NCI-H187 treated with DMSO at 0.1 percent for 48 hours (cell line): ENCODE data around the gene KCNIP3.
"Not testable (repeated sequence)": the region's sequence is repeated elsewhere in the genome, so short reads cannot be mapped to it uniquely, and the experiment has no call there.

Experiments used
- DNase-seq: peaks from one replicate; lab custom pipeline; 2025; lab: John Stamatoyannopoulos, UW

KCNIP3 gene

DNA sequence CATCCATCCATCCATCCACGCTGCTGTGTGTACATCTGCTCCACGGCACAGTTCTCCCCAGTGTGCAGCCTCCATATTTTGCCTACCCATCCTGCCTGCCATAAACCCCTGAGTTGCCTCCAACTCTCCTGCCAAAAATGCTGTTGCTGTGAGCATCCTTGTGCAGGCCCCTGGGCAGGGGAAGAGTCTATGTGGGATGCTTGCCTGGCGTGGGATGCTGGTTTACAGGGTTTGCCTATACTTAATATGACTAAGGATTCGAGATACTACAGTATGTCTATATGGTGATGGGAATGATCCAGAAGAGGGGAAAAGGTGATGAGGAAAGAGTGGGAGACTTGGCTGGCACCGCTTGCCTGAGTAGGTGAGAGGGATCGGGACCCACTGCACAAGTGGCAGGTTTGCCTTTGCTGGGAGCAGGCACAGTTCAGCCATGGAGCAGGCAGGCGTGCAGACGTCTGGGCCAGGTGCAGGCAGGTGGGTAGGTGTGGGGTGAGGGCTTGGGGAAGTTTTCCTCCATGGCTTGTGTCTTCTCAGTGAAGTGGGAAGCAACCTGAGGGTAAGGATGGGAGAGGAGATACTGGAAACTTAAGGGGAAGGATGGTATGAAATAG, 75.2 kb downstream of the KCNIP3 start:
- no peak for DNase-seq

DNA sequence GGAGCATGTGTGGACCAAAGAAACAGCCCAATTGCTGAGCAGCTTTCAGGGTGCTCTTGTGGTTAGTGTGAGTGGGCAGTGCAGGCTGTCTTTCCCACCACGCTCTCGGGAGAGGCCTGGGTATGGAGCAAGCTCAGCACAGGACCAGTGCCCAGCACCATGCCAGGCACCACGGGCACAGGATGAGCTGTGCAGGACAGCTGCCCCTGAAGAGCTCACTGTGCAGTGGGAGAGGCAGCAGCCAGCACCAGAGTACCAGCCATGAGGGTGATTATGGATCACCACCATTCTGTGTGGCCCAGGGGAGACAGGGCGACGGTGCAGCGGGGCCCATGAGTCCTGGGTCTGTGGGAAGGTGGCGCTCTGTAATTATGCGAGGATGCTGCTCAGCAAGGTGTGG, 75.7 kb downstream of the KCNIP3 start:
- no peak for DNase-seq

DNA sequence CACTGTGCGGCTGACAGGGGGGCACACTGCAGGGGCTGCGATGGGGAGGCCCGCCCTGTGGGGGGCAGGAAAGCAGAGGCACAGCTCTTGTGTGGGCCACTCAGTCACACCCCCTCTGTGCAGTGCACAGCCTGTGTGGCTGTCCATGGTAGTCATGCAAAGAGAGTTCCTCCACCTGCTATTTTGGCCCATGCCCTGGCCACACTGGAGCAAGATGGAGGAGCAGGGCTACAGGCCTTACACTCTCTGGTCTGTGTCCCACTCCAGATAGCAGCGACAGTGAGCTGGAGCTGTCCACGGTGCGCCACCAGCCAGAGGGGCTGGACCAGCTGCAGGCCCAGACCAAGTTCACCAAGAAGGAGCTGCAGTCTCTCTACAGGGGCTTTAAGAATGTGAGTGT, 76.9 kb downstream of the KCNIP3 start:
- DNase-seq: no peak

DNA sequence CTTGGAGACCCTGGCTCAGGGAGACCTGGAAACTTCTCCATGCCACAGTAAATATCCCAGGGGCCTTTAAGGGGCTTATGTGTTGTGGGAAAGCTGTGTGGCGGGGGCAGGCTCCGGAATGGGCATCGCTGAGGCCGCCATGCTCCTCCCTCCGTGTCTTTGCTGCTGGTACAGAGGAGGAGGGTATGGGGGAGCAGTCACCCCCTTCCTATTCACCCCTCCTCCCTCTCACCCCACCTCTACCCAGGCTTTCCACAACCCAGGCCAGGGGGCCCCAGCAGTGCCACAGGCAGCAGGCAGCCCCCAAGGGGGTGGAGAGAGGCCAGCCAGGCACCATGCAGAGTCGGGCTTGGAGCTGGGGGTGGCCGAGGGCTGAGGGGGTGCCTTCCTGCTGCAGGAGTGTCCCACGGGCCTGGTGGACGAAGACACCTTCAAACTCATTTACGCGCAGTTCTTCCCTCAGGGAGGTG, 77.3 kb downstream of the KCNIP3 start:
- DNase-seq: no peak

DNA sequence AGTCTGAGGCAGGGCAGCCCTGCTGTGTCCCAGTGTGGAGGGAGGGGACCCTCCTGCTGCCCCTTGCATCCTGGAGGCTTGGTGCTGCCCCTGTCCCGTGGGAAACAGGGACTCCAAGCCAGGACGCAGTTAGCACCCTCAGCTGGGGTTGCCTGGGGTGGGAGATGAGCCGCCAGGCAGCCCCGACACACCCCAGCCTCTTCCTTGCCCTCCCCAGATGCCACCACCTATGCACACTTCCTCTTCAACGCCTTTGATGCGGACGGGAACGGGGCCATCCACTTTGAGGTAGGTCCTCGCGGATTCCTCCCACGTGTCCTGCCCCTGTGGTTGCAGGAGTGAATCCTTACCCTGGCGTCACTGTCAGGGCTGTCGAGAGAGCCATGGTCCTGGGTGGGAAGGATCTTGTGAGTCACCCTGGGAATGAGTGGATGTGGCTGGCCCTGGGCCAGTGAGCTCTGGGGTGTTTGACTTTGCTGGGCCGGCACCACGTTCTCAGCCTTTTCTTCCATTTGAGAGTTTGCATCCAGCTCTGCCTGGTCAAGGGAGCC, 77.8 kb downstream of the KCNIP3 start:
- DNase-seq: no peak

DNA sequence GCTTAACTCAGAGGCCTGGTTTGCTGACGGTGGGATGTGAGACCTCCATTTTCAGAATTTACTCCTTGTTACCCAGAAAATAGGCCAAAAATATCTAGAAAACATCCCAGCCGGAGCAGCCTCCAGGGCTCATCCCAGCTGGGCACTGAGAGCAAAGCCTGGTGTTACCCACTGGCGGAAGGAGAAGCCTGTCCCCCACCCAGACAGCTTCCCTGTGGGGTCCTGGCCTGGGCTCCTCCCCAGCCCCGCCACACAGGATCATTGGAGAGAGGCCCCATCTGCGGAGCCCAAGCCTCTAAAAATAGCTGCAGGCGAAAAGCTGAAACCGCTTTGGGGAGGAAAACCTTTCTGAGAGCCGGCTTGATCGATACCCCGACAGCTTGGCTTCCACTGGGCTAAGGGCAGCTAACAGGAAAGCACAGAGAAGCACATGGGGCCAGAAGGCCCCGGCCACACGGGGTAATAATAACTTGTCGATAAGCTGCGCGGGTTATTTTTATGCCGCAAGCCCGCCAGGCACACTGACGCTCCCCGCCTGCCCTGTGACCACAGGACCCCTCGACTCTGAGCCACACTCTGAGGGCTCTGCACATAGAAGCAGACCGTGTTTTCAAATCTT, 78.5 kb downstream of the KCNIP3 start:
- DNase-seq: no peak

DNA sequence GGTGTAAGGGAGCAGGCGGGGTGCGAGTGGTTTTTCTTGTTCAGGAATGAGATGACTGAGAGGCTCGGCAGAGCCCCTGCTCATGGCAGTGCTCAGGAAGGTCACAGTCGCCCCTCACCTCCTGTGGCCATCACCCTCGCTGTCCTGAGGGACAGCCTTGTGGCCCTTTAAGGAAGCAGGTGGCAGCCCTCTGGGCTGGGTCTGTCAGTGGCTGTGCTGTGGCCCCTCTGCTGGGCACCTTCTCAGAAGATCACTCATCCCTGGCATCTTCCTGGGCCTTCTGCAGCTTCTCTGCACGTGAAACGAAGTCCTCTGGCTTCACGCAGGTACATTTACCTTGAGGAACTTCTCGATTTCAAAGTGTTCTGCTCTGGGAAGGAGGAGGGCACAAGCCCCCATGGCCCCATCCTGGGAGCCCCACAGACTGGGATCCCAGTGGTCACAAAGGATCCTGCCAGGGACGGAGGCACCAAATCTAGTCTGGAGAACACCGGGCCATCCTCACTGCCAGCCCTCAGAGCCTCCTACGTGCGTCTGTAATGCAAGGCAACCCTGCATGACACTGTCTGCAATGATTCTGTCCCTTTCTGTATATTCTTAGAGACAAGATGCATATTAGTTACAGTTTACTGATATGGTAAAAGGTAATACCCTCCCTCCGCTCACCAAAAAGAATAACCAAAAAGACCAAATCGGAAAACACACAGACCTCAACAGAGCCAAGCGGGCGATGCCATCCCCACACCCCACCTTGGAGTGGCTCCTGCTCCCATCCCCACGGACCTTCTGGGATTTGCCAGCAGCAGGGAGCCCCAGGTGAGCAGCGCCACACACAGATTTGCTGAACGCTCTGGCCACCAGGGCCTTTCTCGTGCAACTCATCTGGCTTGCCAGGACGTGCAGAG, 79.4 kb downstream of the KCNIP3 start:
- no peak for DNase-seq

DNA sequence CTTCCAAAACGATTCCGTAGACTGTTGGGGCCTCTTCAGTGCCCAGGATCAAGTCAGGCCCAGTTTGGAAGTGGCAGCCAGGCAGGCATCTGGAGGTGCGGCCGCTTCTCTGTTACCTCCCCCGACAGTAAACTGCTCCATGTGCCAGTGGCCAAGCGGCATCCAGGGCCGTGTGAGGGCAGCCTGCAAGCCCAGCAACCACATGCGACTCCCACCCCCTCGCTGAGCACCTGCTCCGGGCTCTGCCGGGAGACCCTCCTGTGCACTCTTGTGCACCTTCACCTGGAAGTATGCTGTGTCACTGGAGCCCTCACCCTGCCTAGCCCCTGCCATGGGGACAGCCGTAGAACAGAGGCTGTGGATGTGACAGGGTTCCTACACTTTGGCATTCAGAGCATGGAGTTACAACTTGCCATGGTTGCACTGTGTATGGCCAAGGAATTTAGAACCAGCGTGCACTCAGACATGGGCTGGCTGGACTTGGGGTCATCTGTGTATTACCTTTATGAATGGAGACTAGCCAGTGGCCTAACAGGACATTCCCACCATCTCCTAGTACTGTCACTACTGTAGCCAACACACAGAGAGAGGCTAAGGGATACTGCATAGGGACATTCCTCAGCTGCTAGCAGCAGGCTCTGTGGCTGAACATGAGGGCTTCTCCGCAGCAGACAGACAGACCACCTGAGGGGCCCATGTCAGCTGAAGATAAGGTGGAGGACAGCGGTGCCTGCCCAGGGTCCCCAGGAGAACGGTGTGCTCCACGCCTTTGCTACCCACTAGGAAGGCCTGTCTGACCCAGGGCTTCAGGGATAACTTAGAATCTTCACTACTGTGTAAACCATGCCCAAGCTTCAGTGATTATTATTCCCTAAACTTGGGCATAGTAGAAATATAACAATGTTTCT, 80.3 kb downstream of the KCNIP3 start:
- no peak for DNase-seq

DNA sequence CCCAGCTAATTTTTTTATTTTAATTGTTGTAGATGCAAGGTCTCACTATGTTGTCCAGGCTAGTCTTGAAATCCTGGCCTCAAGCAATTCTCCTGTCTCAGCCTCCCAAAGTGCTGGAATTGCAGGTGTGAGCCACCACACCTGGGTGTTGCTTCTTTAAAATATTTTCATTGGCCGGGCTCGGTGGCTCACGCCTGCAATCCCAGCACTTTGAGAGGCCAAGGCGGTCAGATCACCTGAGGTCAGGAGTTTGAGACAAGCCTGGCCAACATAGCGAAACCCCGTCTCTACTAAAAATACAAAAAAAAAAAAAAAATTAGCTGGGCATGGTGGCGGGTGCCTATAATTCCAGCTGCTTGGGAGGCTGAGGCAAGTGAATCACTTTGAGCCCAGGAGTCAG, 81.1 kb downstream of the KCNIP3 start:
- DNase-seq: not testable (repeated sequence)

DNA sequence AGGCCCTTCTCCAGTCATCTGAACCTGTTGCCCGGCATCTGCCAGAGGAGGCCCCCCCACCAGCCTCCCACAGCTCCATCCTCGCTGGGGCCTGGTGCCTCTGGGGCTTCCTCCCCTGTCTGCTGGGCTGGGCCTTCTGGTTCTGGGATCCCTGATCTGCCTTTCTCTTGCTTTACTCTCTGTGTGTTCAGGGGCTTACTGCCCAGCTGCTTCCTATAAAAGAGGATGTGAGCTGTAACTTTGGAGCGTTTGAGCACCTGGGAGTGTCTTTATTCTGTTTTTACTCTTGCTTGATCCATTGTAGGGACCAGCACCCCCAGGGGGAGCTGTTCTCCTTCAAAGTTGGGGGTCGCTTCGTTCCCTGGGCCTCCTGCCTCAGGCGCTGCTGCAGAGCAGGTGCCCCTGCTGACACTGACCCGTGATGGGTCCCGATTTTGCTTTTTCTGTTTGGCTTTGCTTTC, 82.3 kb downstream of the KCNIP3 start:
- DNase-seq: no peak

DNA sequence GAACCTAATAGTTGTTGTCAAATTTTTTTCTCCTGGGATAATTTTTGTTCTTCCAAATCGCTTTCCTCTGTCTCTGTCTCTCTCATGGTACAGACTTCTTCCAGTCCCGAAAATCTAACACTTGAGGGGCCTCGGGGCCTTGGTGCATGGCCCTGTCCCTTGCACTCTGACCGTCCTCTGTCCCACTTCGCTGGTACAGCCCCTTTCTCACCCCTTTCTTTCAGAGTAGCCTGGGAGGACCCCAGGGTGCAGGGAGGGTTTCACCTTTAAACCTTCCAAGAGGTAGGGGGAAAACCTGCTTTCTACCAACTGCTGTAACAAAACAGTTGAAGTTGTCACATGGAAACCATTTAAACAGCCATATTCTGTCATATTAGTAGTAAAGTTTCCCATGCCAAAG, 83.1 kb downstream of the KCNIP3 start:
- DNase-seq: no peak

DNA sequence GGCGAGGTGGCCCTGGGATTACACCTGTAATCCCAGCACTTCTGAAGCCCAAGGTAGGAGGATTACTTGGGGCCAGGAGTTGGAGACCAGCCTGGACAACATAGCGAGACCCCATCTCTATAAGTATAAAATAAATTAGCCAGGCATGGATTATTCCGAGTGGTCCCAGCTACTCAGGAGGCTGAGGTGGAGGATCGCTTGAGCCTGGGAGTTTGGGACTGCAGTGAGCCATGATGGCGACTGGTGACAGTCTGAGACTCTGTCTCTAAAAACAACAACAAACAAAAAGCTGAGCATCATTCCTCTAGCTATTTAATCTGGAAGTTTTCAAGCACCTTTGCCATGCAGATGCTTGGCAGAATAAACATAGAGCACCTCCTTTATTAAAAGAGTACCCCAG, 83.6 kb downstream of the KCNIP3 start:
- no peak for DNase-seq

DNA sequence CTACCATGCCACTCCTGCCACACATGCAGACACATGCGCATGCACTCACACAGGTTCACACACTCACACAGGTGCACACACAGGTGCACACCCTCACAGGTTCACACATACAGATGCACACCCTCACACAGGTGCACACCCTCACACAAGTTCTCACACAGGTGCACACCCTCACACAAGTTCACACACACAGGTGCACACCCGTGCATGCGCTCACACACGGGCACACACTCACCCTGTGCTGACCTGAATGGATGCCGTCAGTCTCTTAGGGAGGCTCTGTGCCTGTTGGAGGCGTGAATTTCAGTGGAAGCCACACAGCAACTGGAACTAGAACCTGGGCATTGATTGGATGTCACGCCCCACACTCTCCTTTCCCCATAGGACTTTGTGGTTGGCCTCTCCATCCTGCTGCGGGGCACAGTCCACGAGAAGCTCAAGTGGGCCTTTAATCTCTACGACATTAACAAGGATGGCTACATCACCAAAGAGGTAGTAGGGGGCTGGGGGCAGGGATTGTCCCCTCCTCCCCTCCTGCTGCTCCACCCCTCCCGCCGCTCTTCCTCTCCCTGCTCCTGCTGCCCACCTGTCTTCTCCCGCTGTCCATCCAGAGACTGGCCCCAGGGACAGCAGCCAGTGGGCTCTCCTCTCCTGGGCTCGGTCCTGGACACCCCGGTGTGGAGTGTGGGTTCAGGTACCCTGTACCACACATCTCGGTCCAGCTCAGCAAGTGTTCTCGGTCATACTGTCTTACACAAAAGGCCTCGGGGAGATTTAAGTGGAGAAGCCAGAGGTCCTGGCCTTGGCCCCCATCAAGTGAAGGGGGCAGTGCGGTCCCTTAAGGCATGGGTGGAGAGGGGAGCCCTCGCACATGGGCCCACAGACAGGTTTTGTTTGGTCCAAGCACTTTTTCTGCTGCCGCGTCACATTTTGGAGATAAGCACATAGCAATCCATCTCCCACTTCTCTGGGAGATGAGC, 84.4 kb downstream of the KCNIP3 start:
- DNase-seq: no peak

DNA sequence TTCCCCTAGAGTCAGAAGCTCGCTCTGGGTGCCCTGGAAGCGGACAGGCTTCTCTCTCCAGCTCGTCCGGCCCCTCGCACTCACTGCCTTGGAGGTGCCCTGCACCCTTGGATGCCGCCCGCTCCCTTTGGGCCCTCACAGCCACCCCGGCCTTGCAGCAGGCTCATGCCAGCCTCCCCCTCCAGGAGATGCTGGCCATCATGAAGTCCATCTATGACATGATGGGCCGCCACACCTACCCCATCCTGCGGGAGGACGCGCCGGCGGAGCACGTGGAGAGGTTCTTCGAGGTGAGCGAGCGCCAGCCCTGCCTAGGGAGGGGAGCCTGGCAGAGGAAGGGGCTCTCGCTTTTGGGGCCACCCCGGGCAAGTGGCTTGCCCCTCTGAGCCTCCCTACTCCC, 85.0 kb downstream of the KCNIP3 start:
- no peak for DNase-seq

DNA sequence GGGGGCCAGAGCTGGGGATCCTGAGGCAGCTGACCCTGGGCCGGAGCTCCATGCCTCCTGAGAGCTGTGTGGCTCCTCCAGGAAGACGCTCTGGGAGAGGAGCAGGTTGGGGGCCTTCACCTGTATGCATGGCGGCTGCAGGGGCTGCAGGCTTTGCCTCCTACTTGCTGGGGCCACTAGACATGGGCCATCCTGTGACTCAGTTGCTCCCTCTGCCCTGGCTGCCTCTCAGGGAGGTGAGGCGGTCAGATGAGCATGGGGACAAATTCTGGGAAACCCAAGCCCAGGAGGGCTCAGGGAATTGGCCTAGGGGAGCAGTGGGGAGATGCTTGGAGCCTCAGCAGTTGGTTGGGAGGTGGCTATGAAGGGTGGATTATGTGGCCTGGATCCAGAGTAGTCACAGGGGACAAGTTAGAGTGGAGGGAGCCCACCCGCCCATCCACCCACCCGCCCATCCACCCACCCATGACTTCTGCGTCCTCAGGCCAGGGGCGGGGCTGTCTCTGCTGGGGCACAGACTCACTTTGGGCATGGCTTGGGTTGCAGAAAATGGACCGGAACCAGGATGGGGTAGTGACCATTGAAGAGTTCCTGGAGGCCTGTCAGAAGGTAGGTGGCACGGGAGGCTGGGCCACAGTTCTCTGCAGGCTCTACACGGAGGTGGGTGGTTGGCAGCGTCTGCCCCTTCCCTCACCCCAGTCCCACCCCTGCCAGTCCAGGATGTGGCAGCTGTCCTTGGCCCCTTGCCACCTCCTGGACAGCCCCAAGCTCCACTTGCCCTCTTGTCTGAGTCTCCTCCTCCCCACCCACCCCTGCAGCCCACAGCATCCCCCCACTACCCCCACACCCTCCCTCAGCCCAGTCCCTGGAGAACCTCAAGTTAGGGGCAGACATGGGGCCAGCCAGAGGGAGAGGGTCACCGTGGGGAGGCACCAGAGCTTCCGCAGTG, 85.8 kb downstream of the KCNIP3 start:
- DNase-seq: no peak

DNA sequence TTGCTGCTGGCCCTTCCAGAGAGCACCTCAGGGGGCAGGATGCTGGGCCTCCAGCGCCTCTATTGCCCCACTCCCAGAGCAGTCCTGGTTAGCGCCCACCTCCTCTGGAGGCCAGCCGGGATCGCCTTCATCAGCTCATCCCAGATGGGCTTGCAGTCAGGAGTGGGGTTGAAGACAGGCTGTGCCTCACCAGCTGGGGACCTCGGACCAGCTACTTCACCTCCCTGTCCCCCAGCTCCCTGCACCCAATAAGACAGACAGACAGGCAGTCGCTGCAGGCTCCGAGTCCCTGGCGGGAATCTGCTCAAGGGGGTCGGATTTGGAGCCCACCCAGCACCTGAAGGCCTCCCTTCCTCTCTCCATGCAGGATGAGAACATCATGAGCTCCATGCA, 86.5 kb downstream of the KCNIP3 start:
- DNase-seq: no peak

DNA sequence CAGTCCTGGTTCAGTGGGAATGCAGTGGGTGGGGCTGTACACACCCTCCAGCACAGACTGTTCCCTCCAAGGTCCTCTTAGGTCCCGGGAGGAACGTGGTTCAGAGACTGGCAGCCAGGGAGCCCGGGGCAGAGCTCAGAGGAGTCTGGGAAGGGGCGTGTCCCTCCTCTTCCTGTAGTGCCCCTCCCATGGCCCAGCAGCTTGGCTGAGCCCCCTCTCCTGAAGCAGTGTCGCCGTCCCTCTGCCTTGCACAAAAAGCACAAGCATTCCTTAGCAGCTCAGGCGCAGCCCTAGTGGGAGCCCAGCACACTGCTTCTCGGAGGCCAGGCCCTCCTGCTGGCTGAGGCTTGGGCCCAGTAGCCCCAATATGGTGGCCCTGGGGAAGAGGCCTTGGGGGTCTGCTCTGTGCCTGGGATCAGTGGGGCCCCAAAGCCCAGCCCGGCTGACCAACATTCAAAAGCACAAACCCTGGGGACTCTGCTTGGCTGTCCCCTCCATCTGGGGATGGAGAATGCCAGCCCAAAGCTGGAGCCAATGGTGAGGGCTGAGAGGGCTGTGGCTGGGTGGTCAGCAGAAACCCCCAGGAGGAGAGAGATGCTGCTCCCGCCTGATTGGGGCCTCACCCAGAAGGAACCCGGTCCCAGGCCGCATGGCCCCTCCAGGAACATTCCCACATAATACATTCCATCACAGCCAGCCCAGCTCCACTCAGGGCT, 87.9 kb downstream of the KCNIP3 start:
- no peak for DNase-seq

DNA sequence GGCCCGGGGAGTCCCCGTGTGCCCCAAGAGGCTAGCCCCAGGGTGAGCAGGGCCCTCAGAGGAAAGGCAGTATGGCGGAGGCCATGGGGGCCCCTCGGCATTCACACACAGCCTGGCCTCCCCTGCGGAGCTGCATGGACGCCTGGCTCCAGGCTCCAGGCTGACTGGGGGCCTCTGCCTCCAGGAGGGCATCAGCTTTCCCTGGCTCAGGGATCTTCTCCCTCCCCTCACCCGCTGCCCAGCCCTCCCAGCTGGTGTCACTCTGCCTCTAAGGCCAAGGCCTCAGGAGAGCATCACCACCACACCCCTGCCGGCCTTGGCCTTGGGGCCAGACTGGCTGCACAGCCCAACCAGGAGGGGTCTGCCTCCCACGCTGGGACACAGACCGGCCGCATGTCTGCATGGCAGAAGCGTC, 88.4 kb downstream of the KCNIP3 start:
- no peak for DNase-seq

DNA sequence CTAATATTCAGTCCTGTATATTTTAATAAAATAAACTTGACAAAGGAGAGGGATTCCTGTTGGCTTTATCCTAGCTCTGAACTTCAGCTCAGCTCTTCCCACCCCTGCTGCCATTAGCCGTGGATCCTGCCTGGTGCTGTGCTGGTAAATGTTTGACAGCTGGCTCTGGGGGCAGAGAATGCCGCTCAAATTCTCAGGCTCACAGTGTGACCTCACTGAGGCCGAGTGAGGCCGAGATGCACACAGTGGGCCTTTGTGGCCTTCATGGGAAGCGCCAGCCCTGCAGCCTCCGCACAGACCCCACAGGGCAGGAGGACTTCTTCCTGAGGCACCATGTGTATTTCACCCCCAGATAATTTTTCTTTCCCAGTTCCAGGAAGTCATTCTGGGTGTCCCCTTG, 88.9 kb downstream of the KCNIP3 start:
- DNase-seq: no peak
